H1 (cell line): ENCODE results near the gene SDF2L1. TPM values are rescaled to one million over a fixed set of nuclear protein-coding genes. Genes with fewer than 3 reads are reported as not detected.

Source experiments
- ATF3 ChIP-seq: IDR thresholded peaks from 2 replicates; pipeline ENCODE4 v1.6.1; 2011; ENCODE audit warnings: low read depth, mild to moderate bottlenecking, low read length; ENCODE audit not compliant: insufficient read depth
- BACH1 ChIP-seq: IDR thresholded peaks from 2 replicates; pipeline ENCODE4 v1.6.1; 2012; ENCODE audit warnings: low read length, improper control_type of control experiment
- CHD1 ChIP-seq: IDR thresholded peaks from 2 replicates; pipeline ENCODE4 v1.6.1; 2012; ENCODE audit warnings: low read depth, low read length, improper control_type of control experiment
- CREB1 ChIP-seq: IDR thresholded peaks from 2 replicates; pipeline ENCODE4 v1.6.1; 2012; ENCODE audit warnings: inconsistent platforms
- CTBP2 ChIP-seq: IDR thresholded peaks from 2 replicates; pipeline ENCODE4 v1.7.0; 2011; ENCODE audit warnings: borderline replicate concordance, mild to moderate bottlenecking, moderate library complexity, mixed read lengths, low read length; ENCODE audit not compliant: insufficient read depth, insufficient read length
- KDM5A ChIP-seq: fragments of 200-600 bp; IDR thresholded peaks from 2 replicates; pipeline ENCODE4 v1.7.1; 2012; ENCODE audit warnings: mild to moderate bottlenecking, low read length, inconsistent platforms, mixed read lengths
- MAX ChIP-seq: IDR thresholded peaks from 2 replicates; pipeline ENCODE4 v1.6.1; 2012; ENCODE audit warnings: inconsistent platforms
- NANOG ChIP-seq: IDR thresholded peaks from 2 replicates; pipeline ENCODE4 v1.6.1; 2011; ENCODE audit warnings: low read length, low read depth, mild to moderate bottlenecking, inconsistent platforms; ENCODE audit not compliant: insufficient read depth, poor library complexity, severe bottlenecking
- RAD21 ChIP-seq, 2 experiments: IDR thresholded peaks in 1 of 2; conservative IDR thresholded peaks in 1 of 2; 2 replicates each; pipeline ENCODE4 v1.6.1; 2011; ENCODE audit warnings: low read depth in 2 of 2, low read length in 2 of 2, improper control_type of control experiment in 1 of 2, inconsistent platforms in 1 of 2, mild to moderate bottlenecking in 1 of 2, moderate library complexity in 1 of 2
- RBBP5 ChIP-seq: IDR thresholded peaks from 2 replicates; pipeline ENCODE4 v1.7.1; 2012; ENCODE audit warnings: low read depth, mild to moderate bottlenecking, inconsistent platforms, low read length, moderate library complexity, borderline replicate concordance
- RNF2 ChIP-seq: fragments of 200-900, 300-1000 bp; sonication (generic); IDR thresholded peaks from 2 replicates; pipeline ENCODE4 v1.7.1; 2016; ENCODE audit warnings: borderline replicate concordance, low read depth, mild to moderate bottlenecking, antibody characterized with exemption, low read length; ENCODE audit not compliant: poor library complexity, severe bottlenecking; ENCODE audit errors: missing control alignments
- RXRA ChIP-seq: IDR thresholded peaks from 2 replicates; pipeline ENCODE4 v1.6.1; 2011; ENCODE audit warnings: low read depth, mild to moderate bottlenecking, low read length, moderate library complexity; ENCODE audit not compliant: insufficient read depth
- SIN3A ChIP-seq, 2 experiments: IDR thresholded peaks in 1 of 2; conservative IDR thresholded peaks in 1 of 2; 2 replicates each; pipeline ENCODE4 v1.6.1; 2011 to 2012; ENCODE audit warnings: low read length in 2 of 2, improper control_type of control experiment in 1 of 2, low read depth in 1 of 2, mild to moderate bottlenecking in 1 of 2
- SIRT6 ChIP-seq: IDR thresholded peaks from one replicate; pipeline ENCODE4 v1.7.1; 2012; ENCODE audit warnings: low read length, inconsistent platforms
- SIX5 ChIP-seq: IDR thresholded peaks from 2 replicates; pipeline ENCODE4 v1.6.1; 2011; ENCODE audit warnings: mild to moderate bottlenecking, low read depth, low read length
- SP4 ChIP-seq: IDR thresholded peaks from 2 replicates; pipeline ENCODE4 v1.6.1; 2012; ENCODE audit warnings: low read length, inconsistent platforms
- TAF1 ChIP-seq: IDR thresholded peaks from 2 replicates; pipeline ENCODE4 v1.6.1; 2011; ENCODE audit warnings: mild to moderate bottlenecking, low read depth, low read length
- polyA plus RNA-seq, 7 experiments: library from polyadenylated mRNA; depleted of rRNA in 3 of 7; stranded (reverse) in 5 of 7; unstranded in 2 of 7; fragments of >200 nt in 5 of 7; fragments of 200-250 nt in 2 of 7; gene quantifications; 1 replicate in 5 of 7; 2 replicates in 1 of 7; 4 replicates in 1 of 7; pipeline versions ENCODE4 v1.2.1 to v1.2.3, GENCODE V29; 2011 to 2013; ENCODE audit warnings: missing spikeins in 2 of 7, mixed read lengths in 2 of 7
- total RNA-seq: library from RNA; stranded (reverse); fragmentation: NEBNext Ultra II Directional; extraction: Animal tissue kit (Norgen Biotek cat#: 25700); gene quantifications from 2 replicates; pipeline ENCODE4 v1.2.1, GENCODE V29; 2021

The SDF2L1 gene
- total and polyA plus RNA-seq, 2 of the 8 experiments (the other 6 are each of a cell fraction or from before 2014, with no cell fraction given), result 51.1 to 59.6 TPM

- TF ChIP-seq BACH1, result peak; percentile 90
- no peak for TF ChIP-seq KDM5A
- no peak for TF ChIP-seq RNF2
- TF ChIP-seq NANOG, result no peak
- TF ChIP-seq CREB1, result no peak; the same call in 1 of the 2 replicates
- no peak for TF ChIP-seq CTBP2
- TF ChIP-seq RAD21 (IDR thresholded peaks at IDR 0.05 in 1 of 2, conservative IDR thresholded peaks at IDR 0.05 in 1 of 2; ENCODE audit: low read depth in 2 of 2, low read length in 2 of 2), result no peak
- TF ChIP-seq SIRT6, result no peak
- no peak for TF ChIP-seq SIN3A (conservative IDR thresholded peaks at IDR 0.05 in 1 of 2, IDR thresholded peaks at IDR 0.05 in 1 of 2; ENCODE audit: low read depth in 1 of 2, low read length in 2 of 2)
- peak; percentile 65; the same call in 1 of the 2 replicates for TF ChIP-seq RBBP5
- no peak for TF ChIP-seq SIX5
- no peak for TF ChIP-seq RXRA
- TF ChIP-seq ATF3, result no peak
- TF ChIP-seq SP4, result no peak; the same call in 1 of the 2 replicates
- TF ChIP-seq TAF1, result 0 out of 2 replicates have a peak, but pooled peaks have one; percentile 26
- no peak for TF ChIP-seq CHD1
- TF ChIP-seq MAX, result peak; percentile 48; the same call in 1 of the 2 replicates
These were observed 15.4 kb downstream of the SDF2L1 start (continued) for GRCh38 chr22:21657360-21658032.
